Uterus (tissue), 2 donors: ENCODE measurements around the gene MCOLN2.

ENCODE experiments used
- POLR2A ChIP-seq, 2 donors: fragments of 450-650 bp; IDR thresholded peaks; one replicate each; pipeline ENCODE4 v1.6.1; 2016; ENCODE audit warnings: antibody characterized with exemption in 2 of 2, mild to moderate bottlenecking in 1 of 2, moderate library complexity in 1 of 2
- TF ChIP-seq, protein P1 (sequence below), 4 experiments: fragments of 200-600 bp in 2 of 4; fragments of 450-650 bp in 2 of 4; sonication (generic) in 2 of 4; IDR thresholded peaks; one replicate each; pipeline ENCODE4 v1.5.1; 2016 to 2019; ENCODE audit warnings: antibody characterized with exemption in 4 of 4, mild to moderate bottlenecking in 2 of 4, moderate library complexity in 1 of 4

GRCh38 chr1:84995484-84996334, 1.2 kb downstream of the MCOLN2 start:
- TF ChIP-seq, protein P1, sequence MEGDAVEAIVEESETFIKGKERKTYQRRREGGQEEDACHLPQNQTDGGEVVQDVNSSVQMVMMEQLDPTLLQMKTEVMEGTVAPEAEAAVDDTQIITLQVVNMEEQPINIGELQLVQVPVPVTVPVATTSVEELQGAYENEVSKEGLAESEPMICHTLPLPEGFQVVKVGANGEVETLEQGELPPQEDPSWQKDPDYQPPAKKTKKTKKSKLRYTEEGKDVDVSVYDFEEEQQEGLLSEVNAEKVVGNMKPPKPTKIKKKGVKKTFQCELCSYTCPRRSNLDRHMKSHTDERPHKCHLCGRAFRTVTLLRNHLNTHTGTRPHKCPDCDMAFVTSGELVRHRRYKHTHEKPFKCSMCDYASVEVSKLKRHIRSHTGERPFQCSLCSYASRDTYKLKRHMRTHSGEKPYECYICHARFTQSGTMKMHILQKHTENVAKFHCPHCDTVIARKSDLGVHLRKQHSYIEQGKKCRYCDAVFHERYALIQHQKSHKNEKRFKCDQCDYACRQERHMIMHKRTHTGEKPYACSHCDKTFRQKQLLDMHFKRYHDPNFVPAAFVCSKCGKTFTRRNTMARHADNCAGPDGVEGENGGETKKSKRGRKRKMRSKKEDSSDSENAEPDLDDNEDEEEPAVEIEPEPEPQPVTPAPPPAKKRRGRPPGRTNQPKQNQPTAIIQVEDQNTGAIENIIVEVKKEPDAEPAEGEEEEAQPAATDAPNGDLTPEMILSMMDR (IDR thresholded peaks at IDR 0.05), result no peak
- TF ChIP-seq POLR2A (IDR thresholded peaks at IDR 0.05), result no peak
